ENCODE data around the gene RHOB. TPM values are rescaled to one million over a fixed set of nuclear protein-coding genes. Genes with fewer than 3 reads are reported as not detected.

The RHOB gene
- total RNA-seq, 2 donors from 2014 or later: 805 to 1,722 TPM

GRCh38 chr2:20431301-20431698 is 15.6 kb upstream of the RHOB start:
- Histone ChIP-seq H3K27me3 (replicated peaks; ENCODE audit: insufficient read depth) (no peaks in the 10 kb centered on the region), H3K27ac (no peak overlapping the region), H3K9me3 (no peaks in the 10 kb centered on the region), H3K4me1 (ENCODE audit: control insufficient read depth in 1 of 2, low read depth in 2 of 2) (no peaks in the 10 kb centered on the region), H3K4me3 (no peak overlapping the region), H3K36me3 (no peaks in the 10 kb centered on the region)
- no peak for TF ChIP-seq CTCF (IDR thresholded peaks at IDR 0.05)
- ATAC-seq (ENCODE audit: insufficient number of reproducible peaks, low FRiP score, low read depth) (no peak), DNase-seq (ENCODE audit: low spot score) (no peak)

- H3K4me1 ChIP-seq (ENCODE audit: control insufficient read depth in 1 of 2, low read depth in 2 of 2): no peaks in the 10 kb centered on the region
- no peak for TF ChIP-seq CTCF (IDR thresholded peaks at IDR 0.05)
- no peaks in the 10 kb centered on the region for H3K36me3 ChIP-seq
- DNase-seq (ENCODE audit: low spot score) (no peak), ATAC-seq (ENCODE audit: insufficient number of reproducible peaks, low FRiP score, low read depth) (no peak)
- H3K27me3 ChIP-seq (replicated peaks; ENCODE audit: insufficient read depth): no peaks in the 10 kb centered on the region
- H3K27ac ChIP-seq: no peak overlapping the region
- H3K9me3 ChIP-seq: no peaks in the 10 kb centered on the region
- no peak overlapping the region for H3K4me3 ChIP-seq
These were observed 15.1 kb upstream of the RHOB start for GRCh38 chr2:20431772-20432171.

GRCh38 chr2:20432714-20433113 is 14.2 kb upstream of the RHOB start:
- TF ChIP-seq CTCF (IDR thresholded peaks at IDR 0.05): no peak
- H3K27me3 ChIP-seq (replicated peaks; ENCODE audit: insufficient read depth): no peaks in the 10 kb centered on the region
- peaks cover 0 to 3% of the 10 kb centered on the region in 2 donors for H3K4me1 ChIP-seq (ENCODE audit: control insufficient read depth in 1 of 2, low read depth in 2 of 2)
- ATAC-seq (ENCODE audit: insufficient number of reproducible peaks, low FRiP score, low read depth) (no peak), DNase-seq (ENCODE audit: low spot score) (no peak)
- H3K36me3 ChIP-seq: no peaks in the 10 kb centered on the region
- H3K27ac ChIP-seq: no peak overlapping the region
- H3K4me3 ChIP-seq: no peak overlapping the region
- no peaks in the 10 kb centered on the region for H3K9me3 ChIP-seq

GRCh38 chr2:20433249-20433648 is 13.6 kb upstream of the RHOB start:
- Histone ChIP-seq H3K36me3 (no peaks in the 10 kb centered on the region), H3K27me3 (replicated peaks; ENCODE audit: insufficient read depth) (no peaks in the 10 kb centered on the region), H3K4me3 (no peak overlapping the region), H3K9me3 (no peaks in the 10 kb centered on the region), H3K27ac (no peak overlapping the region), H3K4me1 (ENCODE audit: control insufficient read depth in 1 of 2, low read depth in 2 of 2) (peaks cover 4 to 8% of the 10 kb centered on the region in 2 donors)
- TF ChIP-seq CTCF (IDR thresholded peaks at IDR 0.05): no peak
- ATAC-seq (ENCODE audit: insufficient number of reproducible peaks, low FRiP score, low read depth): no peak
- no peak for DNase-seq (ENCODE audit: low spot score)

- Histone ChIP-seq H3K27me3 (replicated peaks; ENCODE audit: insufficient read depth) (no peaks in the 10 kb centered on the region), H3K27ac (no peak overlapping the region), H3K4me1 (ENCODE audit: control insufficient read depth in 1 of 2, low read depth in 2 of 2) (peaks cover 9 to 15% of the 10 kb centered on the region in 2 donors), H3K36me3 (no peaks in the 10 kb centered on the region), H3K4me3 (no peak overlapping the region), H3K9me3 (no peaks in the 10 kb centered on the region)
- no peak for TF ChIP-seq CTCF (IDR thresholded peaks at IDR 0.05)
- DNase-seq (ENCODE audit: low spot score) (no peak), ATAC-seq (ENCODE audit: insufficient number of reproducible peaks, low FRiP score, low read depth) (no peak)
These were observed 12.8 kb upstream of the RHOB start for GRCh38 chr2:20433946-20434553.

All from thoracic aorta (tissue), 2 donors.